UCSD-AML1 (cell line): Measurements from ENCODE around the gene RNF130.

Source experiments
- DNase-seq: peaks from one replicate; lab custom pipeline; 2025; ENCODE audit not compliant: unreplicated experiment; lab: John Stamatoyannopoulos, UW

RNF130 gene

DNA sequence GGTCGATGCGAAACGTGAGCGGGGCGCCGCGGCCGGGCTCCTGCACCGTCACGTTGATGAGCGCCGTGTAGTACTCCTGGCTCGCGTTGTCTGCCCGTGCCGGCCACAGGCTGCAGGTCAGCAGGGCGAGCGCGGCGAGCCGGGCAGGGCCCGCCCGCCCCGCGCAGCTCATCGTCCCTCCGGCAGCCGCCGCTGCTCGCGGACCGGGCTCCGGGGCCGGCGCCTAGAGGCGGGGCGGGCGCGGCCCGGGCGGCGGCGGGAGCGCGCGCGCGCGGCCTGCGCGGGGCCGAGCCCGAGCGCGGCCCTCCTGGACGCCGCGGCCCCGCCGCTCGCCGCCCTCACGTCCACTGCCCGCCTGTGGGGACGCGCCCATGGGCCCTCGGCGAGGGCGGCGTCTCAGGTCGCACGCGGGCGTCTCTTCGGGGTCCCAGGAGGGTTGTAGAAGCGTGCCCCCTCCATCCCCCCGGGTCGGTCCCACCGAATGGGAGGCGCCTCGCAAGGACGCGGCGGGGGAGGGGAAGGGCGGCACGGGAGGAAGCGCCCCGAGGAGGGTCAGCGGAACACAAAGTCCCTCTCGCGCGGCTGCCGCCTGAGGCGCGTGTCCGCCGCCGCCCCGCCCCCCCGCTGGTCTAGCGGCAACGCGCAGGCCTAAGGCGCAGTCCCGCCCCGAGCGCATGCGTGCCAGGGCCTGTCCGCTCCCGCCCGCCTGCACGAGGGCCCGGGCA, at the start of gene RNF130:
Gene RNF130 (minus strand): TSS at position 229 of the 725 bp plus-strand sequence. CDS start 57 bp downstream, at position 172.
- peak; percentile 96 for DNase-seq

DNA sequence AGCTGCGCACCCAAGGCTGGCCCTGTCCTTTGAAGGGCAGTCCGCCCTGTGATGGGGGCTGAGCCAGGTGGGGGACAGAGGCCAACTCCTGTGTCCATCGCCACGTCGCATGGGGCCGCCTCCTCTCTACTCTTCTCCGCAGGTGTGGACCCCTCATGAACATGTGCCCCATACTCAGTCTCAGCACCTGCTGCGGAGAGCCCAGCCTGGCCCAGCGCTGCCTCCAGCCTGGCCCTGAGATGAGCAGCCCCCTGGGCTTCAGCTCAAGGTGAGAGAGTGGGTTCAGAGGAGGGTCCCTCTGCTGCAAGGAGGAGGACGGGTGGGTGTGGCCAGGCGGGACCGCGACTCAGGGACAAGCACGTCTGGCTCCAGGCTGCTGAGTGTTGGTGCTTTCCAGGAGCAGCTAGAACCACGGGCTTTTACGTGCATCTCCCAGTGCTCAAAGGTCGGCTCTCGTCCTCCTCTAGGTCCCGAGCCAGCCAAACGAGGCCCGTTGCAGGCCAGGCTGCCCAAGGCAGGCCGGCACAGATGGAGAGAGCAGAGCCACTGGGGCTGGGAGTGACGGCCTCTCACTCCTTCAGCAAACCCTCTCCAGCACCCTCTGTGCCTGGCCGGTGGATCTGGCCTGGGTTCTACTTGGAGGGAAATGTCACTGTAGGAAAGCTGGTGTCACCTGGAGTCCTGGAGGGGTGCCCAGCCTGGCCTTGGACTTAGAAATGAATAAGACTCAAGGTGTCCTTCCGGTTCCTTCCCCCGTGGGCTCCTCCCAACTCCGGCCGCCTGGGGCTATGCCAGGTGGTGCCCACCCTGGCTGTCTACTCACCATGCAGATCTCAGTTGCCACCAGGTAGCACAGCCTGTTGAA, 48.9 kb upstream of the RNF130 start:
- DNase-seq, result no peak

- DNase-seq, result no peak
These were observed 48.3 kb upstream of the RNF130 start for GRCh38 chr5:180119903-180120236.

DNA sequence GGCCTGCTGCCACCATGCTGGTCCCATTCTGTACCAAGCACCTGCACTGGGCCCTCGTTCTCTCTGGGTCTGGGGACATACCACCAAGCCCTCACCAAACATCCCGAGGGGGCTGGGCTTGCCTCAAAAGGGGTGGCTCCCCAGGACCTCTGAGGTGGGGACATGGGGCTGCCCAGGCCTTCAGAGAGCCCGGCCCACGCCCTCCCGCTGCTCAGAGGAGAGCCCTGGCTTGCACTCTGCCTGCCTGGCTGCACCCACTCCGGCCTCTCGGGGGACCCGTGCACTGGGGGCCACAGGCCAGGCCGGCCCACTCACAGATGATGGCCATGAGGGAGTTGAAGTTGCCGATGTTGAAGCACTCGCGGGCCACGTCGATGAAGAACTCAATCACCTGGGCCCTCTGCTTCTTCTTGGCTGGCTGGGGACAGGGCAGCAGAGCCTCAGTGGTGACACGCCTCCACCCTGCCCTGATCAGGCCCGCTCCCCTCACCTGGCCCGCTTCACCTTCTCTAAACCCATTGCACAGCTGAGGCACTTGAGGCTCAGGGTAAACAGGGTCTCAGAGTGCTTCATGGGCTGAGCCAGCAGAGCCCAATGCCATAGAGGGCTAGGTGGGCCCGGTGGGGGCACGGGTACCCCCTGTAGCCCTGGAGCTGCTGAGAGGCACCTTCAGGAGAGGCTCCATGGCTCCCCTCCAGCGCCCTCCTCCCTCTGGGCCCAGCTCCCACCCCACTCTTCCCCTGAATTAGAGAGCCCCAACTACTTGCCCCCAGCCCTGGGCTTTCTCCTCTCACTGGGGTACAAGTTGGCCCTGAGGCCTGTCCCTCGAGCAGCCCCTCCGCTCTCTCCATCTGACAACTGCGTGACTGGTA, 47.7 kb upstream of the RNF130 start:
- no peak for DNase-seq

- DNase-seq, result no peak
These were observed 46.8 kb upstream of the RNF130 start for GRCh38 chr5:180118391-180118791.

DNA sequence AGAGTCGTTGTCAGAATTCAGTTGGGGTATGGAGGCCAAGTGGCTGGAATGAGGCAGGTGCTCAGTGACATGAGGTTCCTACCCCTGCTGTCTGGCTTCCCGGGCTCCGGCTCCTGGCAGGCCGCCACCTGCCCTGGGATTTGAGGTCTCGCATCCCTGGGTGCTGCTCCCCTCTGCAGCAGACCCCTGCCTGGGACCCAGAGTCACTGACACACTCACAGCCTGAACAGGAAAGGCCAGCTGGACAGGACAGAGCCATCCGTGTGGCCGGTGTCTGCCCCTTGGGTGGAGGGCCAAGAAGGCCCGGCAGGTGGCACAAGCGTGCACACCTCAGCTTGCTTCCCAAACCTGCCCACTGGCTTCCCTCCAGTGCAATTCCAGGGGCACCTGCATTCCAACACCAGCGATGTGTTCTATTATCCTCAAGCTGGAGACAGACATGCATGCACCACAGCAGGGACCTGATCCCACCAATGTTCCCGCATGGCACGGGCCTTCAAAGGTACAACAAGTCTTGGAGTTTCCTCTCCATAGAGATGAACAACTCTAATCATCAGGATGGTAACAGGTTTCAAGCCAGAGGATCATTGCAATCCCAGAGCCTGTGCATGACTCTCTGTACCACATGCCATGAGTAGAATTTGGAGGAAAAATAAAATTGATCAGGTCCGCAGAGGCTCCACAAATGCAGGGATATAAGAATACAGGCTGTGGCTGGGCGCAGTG, 45.6 kb upstream of the RNF130 start:
- DNase-seq, result no peak

DNA sequence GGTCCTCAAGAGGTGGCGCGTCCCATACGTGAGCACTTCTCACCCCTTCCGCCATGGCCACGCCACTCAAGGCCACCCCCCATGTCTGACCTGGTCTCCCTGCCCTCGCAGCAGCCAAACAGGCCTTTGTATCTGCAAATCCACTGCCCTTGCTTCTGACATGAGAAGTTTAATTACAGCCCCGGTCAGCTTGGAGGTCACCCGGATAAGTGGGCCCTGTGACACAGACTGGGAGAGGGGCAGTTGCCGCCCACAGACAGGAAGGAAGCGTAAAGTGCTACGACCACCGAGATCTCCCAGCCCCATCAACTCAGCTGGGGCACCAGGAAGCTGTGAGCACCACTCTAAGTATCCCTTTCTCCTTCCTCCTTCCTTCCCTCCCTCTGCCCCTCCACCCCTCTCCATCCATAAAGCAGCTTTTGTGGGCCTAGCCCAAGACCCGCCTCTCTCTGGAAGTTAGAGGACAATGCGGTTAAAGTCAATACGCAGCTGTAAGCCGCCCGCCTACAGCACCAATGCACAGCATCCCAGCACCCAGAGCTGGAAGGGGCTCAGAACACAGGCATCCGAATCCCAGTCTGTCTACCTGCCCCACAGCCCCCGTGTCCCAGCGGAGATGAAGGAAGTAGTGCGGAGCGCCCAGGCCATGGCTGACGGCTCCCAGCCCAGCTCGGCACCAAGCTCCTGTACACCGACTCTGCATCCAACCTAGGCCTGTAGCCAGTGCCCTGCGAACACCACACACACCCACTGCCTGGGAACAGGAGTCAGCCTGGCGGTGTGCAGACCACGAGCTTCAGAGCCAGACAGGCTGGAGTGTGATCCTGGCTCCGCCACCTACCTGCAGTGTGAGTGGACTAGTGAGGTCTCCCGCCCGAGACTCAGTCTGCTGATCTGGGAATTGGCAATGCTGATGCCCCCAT, 44.8 kb upstream of the RNF130 start:
- no peak for DNase-seq

DNA sequence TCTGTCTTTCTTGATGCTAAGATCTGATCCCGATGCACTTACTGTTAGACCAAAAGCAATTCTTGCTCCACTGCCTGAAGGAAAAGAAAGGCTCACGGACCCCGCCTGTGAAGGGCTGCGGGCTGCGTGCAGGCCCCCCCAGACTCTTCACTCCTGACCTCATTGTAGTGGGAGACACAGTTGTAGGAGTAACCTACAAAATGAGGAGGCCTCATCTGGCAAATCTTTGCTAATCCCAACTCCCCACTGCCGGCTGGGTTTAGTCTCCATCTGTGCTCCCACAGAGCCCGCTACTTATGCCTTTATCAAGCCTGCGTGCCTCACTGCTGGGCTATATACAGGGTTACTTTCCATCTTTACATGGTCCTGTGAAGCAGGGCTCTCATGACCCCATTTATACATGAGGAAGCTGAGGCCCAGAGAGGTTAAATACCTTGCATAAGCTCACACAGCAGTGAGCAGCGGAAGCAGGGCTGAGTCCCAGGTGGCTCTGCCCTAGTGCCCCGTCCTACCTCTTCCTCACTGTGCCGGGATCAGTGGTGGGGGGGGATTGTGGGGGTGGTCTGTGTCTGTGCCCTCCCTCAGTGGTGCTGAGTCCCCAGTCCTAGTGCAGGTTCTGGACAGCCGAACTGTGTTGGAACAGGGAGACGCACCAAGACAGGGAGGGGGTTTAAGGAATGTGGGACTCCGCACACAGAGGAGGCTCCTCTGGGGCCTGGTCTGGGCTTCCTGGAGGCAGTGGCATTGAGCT, 43.9 kb upstream of the RNF130 start:
- no peak for DNase-seq

DNA sequence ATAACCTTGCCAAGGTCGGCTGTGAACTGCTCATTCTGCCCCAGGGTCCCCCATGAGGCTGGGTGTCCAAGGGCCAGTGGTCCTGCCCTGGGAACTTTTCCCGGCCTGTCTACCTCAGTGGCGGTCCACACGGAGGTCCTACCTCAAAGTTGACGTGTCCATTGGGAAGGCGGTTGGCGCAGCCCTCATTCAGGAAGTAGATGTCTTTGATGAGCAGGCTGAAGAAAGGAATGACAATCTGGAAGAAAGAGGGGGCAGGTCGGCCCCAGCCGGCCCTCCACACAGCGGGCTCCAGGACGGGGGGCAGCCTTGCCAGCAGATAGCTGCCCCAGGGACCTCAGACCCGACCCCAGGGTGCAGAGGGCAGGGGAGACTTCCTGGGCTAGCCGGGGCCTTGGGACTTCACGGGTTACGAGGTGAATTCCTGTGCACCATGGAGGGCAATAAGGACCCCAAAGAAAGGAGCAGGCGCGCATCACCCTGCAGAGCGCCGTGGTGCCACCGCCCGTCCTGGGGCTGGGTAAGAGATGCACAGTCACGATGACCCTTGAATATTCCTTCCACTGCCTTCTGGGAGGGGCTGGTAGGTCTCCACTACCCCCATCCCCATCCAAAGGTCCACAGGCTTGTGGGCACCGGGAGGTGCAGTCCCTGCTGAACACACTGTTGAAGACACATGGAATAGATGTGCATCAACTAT, 42.9 kb upstream of the RNF130 start:
- no peak for DNase-seq

- no peak for DNase-seq
These were observed 42.2 kb upstream of the RNF130 start for GRCh38 chr5:180113660-180114303.

GRCh38 chr5:180112181-180112861, 40.8 kb upstream of the RNF130 start:
- DNase-seq, result no peak

- DNase-seq, result no peak
These were observed 39.9 kb upstream of the RNF130 start for GRCh38 chr5:180111273-180112002.

- no peak for DNase-seq
These were observed 38.4 kb upstream of the RNF130 start for GRCh38 chr5:180109920-180110319.

- DNase-seq, result no peak
These were observed 35.4 kb upstream of the RNF130 start for GRCh38 chr5:180107005-180107404.

GRCh38 chr5:180105827-180106312, 34.3 kb upstream of the RNF130 start:
- no peak for DNase-seq

- DNase-seq, result no peak
These were observed 32.6 kb upstream of the RNF130 start for GRCh38 chr5:180104168-180104530.
